ENCODE data around the gene ACTA1.

Gene ACTA1

GRCh38 chr1:229434641-229435051 is 752 bp upstream of the ACTA1 start:
- no peak overlapping the region for H3K4me3 ChIP-seq (IDR thresholded peaks at IDR 0.05; ENCODE audit: insufficient read depth, low read depth, low read length)

GRCh38 chr1:229433364-229434004 is 410 bp downstream of the ACTA1 start:
- H3K4me2 ChIP-seq: no peak overlapping the region
- H4K20me1 ChIP-seq (ENCODE audit: insufficient read depth): no peaks in the 10 kb centered on the region
- H3K9ac ChIP-seq: no peak overlapping the region
- no peak overlapping the region for H2AFZ ChIP-seq (ENCODE audit: low read depth)
- H3K27ac ChIP-seq: no peak overlapping the region
- H3K4me1 ChIP-seq (ENCODE audit: low read depth, poor library complexity, severe bottlenecking): peaks cover 18% of the 10 kb centered on the region
- no peaks in the 10 kb centered on the region for H3K27me3 ChIP-seq (ENCODE audit: insufficient read depth, low read depth)
- H3K36me3 ChIP-seq (ENCODE audit: insufficient read depth): no peaks in the 10 kb centered on the region
- no peaks in the 10 kb centered on the region for H3K79me2 ChIP-seq (ENCODE audit: insufficient read depth, low read depth)
- H3K4me3 ChIP-seq (IDR thresholded peaks at IDR 0.05; ENCODE audit: insufficient read depth, low read depth, low read length): no peak overlapping the region
- no peak for TF ChIP-seq CTCF (conservative IDR thresholded peaks at IDR 0.05; ENCODE audit: low read depth, low read length)

More at GRCh38 chr1:229434641-229435051, 752 bp upstream of the ACTA1 start:
- Histone ChIP-seq H3K27ac (no peak overlapping the region), H3K4me2 (no peak overlapping the region), H3K9ac (no peak overlapping the region), H4K20me1 (ENCODE audit: insufficient read depth) (no peaks in the 10 kb centered on the region), H2AFZ (ENCODE audit: low read depth) (no peak overlapping the region), H3K36me3 (ENCODE audit: insufficient read depth) (no peaks in the 10 kb centered on the region), H3K4me1 (ENCODE audit: low read depth, poor library complexity, severe bottlenecking) (peaks cover 18% of the 10 kb centered on the region), H3K27me3 (ENCODE audit: insufficient read depth, low read depth) (no peaks in the 10 kb centered on the region), H3K79me2 (ENCODE audit: insufficient read depth, low read depth) (no peaks in the 10 kb centered on the region)
- no peak for TF ChIP-seq CTCF (conservative IDR thresholded peaks at IDR 0.05; ENCODE audit: low read depth, low read length)

- H3K4me1 ChIP-seq (ENCODE audit: low read depth, poor library complexity, severe bottlenecking): peaks cover 15% of the 10 kb centered on the region
- H3K27ac ChIP-seq: no peak overlapping the region
- no peak overlapping the region for H3K4me3 ChIP-seq (IDR thresholded peaks at IDR 0.05; ENCODE audit: insufficient read depth, low read depth, low read length)
- H4K20me1 ChIP-seq (ENCODE audit: insufficient read depth): no peaks in the 10 kb centered on the region
- no peak overlapping the region for H3K4me2 ChIP-seq
- no peak overlapping the region for H2AFZ ChIP-seq (ENCODE audit: low read depth)
- no peaks in the 10 kb centered on the region for H3K27me3 ChIP-seq (ENCODE audit: insufficient read depth, low read depth)
- no peaks in the 10 kb centered on the region for H3K79me2 ChIP-seq (ENCODE audit: insufficient read depth, low read depth)
- no peaks in the 10 kb centered on the region for H3K36me3 ChIP-seq (ENCODE audit: insufficient read depth)
- TF ChIP-seq CTCF (conservative IDR thresholded peaks at IDR 0.05; ENCODE audit: low read depth, low read length): no peak
- no peak overlapping the region for H3K9ac ChIP-seq
These were observed 989 bp downstream of the ACTA1 start for GRCh38 chr1:229432905-229433304.

- Histone ChIP-seq H3K4me1 (ENCODE audit: low read depth, poor library complexity, severe bottlenecking) (peaks cover 13% of the 10 kb centered on the region), H4K20me1 (ENCODE audit: insufficient read depth) (no peaks in the 10 kb centered on the region), H3K36me3 (ENCODE audit: insufficient read depth) (no peaks in the 10 kb centered on the region), H3K4me2 (no peak overlapping the region), H3K4me3 (IDR thresholded peaks at IDR 0.05; ENCODE audit: insufficient read depth, low read depth, low read length) (no peak overlapping the region), H2AFZ (ENCODE audit: low read depth) (no peak overlapping the region), H3K9ac (no peak overlapping the region), H3K27me3 (ENCODE audit: insufficient read depth, low read depth) (no peaks in the 10 kb centered on the region), H3K79me2 (ENCODE audit: insufficient read depth, low read depth) (no peaks in the 10 kb centered on the region), H3K27ac (no peak overlapping the region)
- no peak for TF ChIP-seq CTCF (conservative IDR thresholded peaks at IDR 0.05; ENCODE audit: low read depth, low read length)
These were observed 1.8 kb downstream of the ACTA1 start for GRCh38 chr1:229432116-229432461.

Measured in KMS-11 (cell line).